Measurements from ENCODE around the gene NDFIP2.

Gene NDFIP2

GRCh38 chr13:79462895-79463294 lies 18.1 kb upstream of the NDFIP2 start:
- DNase-seq = no peak

GRCh38 chr13:79463604-79464003 lies 17.4 kb upstream of the NDFIP2 start:
- DNase-seq = no peak

GRCh38 chr13:79466872-79467271 lies 14.1 kb upstream of the NDFIP2 start:
- DNase-seq = no peak

- DNase-seq = no peak
These were observed 12.6 kb upstream of the NDFIP2 start for GRCh38 chr13:79468402-79468801.

DNA sequence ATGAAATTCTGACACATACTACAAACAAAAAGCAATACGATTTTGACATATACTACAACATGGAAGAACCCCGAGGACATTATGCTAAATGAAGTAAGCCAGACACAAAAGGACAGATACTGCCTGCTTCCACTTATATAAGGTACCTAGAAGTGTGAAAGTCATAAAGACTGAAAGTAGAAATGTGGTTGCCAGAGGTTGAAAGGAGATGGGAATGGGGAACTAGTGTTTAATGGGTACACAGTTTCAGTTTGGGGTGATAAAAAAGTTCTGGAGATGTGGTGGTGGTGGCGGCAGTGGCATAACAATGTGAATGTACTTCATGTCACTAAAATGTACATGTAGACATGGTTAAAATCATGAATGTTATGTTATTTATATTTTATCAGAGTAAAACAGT lies 12.1 kb upstream of the NDFIP2 start:
- DNase-seq = no peak

DNA sequence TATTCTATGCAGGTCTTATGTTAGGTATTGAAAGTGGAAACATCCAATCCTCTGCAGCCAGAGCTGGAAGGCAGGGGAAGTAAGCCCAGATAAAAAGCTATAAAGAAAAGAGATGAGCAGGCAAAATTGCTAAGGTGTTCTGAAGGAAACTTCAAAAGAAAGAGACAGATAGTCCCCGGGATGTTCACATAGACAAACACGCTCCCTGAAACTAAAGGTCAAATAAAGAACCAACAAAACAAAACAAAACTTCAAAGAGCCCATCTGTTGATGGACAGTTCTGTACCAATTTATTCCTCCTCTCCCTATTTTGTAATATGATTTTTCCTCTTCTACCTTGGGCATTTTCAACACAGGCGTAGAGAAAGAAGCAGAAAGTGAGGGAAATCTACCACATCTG lies 11.3 kb upstream of the NDFIP2 start:
- DNase-seq = no peak

- DNase-seq = no peak
These were observed 10.3 kb upstream of the NDFIP2 start for GRCh38 chr13:79470666-79471065.

DNA sequence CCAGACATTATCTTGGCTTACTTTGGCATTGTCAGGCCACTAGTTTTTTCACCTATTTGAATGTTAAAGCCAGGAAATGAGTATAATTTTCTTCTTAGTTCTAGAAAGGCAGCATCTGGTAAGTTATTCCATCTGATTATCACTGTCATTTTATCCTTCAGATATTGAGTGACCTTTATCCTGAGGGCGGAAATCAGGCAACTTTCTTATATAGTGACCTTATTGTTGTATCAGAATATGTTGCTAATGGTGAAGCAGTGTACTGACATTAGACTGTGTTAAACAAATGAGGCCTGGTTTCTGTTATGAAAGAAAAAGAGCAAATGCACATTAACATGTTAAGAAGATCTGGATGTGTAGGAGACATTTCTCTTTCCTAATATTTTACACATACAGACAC lies 5.4 kb upstream of the NDFIP2 start:
- no peak for DNase-seq

DNA sequence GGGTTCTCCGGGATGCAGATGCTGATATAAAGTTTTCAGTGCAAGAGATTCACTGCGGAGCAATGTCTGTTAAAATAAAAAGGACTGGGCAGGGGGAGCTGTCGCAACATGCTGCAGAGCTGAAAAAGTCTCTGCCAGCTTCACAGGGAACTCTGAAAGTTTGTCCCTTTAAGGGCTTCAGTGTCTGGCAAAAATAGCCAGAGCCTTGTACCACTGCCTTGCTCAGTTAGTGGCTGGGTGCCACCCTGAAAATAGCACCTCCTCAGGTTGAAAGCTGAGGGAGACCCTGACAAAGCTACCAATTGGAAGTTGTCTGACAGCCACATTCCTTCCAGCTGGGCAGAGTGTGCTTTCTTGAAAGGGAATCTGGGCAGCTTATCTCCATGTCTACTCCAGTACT lies 3.0 kb upstream of the NDFIP2 start:
- DNase-seq = no peak

- no peak for DNase-seq
These were observed 1.1 kb upstream of the NDFIP2 start for GRCh38 chr13:79479882-79480281.

DNA sequence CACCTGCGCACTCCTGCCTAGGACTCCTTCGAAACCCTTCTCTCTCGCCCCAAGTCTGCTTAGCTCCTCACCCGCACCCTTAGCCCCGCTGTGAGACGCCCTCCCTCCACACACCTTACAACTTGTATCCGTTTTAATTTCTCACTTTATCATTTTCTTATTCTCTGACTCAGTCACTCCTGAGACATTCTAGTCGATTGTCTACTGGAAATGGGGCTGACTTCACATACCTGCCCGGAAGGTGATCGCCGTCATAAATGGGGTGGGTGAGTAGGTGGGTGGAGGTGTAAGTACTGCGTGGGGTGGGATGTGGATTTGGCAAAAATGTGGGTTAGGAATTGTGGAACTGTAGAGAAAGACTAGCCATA lies 714 bp downstream of the NDFIP2 start:
- DNase-seq = no peak

DNA sequence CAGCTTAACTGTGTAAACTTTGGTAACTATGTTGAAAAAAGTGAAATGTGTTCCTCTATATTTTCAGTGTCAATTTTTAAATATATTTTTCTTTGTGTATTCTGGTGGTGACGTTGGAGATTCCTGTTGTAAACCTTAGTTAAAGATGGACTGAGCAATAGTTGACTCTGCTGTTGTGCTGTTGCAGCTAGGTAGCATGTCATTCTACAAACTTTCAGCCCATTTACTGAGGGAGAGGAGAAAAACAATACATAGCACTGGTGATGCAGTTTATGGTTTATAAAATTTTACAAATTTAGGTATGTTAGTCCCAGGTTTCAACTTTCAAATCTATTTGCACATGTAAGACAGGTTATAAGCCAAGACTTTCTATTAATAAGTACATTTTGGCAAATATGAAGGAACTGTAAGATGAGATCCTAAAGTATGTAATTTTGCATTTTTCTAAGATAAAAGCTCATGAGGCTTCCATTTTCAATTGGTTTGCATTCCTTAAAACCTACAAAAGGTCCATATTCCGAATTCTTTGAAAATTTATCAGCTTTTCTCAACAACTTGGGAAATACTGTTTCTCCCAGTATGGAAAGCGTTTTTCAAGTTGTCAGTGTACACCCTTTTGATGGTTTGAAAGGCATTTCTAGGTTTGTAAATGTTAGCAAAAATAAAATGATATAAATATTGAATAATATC lies 1.5 kb downstream of the NDFIP2 start:
- no peak for DNase-seq

DNA sequence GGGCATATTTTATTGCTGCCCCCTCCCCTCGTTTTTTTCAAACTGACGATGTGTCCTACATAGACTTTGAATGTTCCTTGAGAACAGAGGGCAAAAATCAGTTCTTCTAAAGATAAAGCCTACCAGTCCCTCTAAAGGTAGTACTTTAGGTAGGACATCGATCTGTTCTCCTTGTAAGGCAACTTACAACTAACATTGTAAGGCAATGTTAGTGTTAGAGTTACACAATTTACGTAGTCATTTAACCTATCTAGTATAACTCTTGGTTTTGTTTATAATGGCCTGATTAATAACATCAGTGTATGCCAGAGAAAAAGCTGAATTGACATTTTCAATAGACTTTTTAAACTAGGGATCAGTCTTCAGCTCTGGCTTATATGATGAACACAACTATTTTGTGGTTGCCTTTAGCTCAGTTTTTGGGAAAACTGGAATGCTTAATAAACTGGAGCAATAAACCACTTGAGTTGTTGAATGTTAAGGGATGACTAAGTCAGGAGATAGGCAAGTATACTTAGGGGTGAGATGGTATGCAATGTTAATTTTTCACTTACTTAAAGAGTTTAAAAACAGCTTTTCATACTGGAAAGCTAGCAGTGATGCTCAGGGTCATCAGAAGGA lies 2.2 kb downstream of the NDFIP2 start:
- no peak for DNase-seq

- DNase-seq = no peak
These were observed 4.3 kb downstream of the NDFIP2 start for GRCh38 chr13:79485014-79485811.

GRCh38 chr13:79486433-79487188 lies 5.7 kb downstream of the NDFIP2 start:
- DNase-seq = no peak

DNA sequence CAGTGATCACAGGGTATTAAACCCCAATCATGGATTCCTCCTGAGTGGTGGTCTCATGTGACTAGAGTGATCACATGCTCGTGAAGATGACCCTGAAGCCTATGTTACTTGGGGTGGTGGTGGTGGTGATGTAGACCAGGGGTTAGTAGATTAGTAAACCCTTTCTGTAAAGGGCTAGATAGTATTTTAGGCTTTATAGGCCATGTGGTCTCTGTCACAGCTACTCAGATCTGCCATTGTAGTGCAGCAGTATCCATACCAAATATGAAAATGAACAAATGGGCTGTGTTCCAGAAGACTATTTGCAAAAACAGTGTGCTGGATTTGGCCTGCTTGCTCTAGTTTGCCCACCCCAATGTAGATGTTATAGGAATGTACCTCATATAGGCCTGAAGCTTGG lies 9.4 kb downstream of the NDFIP2 start:
- DNase-seq = no peak

DNA sequence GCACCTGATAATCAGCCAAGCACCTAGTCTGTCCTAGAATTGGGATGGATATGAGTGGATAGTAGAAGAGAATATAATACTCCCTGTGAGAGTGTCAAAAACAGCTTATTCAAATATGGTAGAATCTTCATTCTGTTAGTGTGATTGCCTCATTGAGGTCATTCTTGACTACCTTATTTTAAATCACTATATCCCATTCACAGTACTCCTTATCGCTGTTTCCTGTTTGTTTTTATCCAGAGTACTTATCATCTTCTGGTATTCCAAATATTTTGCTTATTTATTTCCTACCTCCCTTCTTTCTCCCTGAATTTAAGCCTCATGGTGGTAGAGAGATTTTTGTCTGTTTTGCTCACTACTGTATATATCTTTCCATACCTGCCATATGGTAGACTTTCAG lies 9.9 kb downstream of the NDFIP2 start:
- DNase-seq = no peak

DNA sequence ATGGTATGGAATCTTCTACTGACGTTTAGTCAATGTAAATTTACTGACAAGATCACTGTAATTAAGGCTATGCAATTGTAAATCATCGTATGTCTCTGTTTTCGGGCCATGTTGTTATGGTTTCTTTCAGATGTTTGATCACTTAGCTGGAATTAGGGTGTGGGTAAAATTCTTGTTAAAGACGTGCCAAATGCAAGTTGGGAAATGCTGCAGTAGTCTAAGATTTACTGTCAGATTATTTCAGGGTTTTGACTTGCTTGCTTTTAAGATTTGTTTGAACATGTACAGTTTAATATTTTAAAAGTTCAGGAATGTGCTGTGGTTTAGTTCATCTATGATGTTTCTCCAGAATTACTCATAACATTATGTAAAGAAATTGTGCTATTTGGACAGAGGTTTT lies 10.8 kb downstream of the NDFIP2 start:
- no peak for DNase-seq

DNA sequence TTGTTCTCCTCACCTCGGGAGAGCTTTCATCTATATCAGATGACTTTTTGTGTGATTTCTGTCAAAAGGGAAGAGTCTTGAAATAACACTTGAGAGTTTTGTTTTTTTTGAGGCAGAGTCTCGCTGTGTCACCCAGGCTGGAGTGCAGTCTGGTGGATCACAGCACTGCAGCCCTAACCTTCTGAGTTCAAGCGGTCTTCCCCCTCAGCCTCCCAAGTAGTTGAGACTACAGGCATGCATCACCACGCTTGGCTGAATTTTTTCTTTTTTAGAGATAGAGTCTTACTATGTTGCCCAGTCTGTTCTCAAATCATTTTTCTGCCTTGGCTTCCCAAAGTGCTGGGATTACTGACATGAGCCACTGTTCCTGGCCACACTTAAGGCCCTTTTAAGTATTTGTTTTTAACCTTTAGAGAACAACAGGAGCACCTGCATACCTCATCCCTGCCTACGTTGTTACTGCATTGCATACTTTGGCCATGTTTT lies 11.4 kb downstream of the NDFIP2 start:
- DNase-seq = no peak

DNA sequence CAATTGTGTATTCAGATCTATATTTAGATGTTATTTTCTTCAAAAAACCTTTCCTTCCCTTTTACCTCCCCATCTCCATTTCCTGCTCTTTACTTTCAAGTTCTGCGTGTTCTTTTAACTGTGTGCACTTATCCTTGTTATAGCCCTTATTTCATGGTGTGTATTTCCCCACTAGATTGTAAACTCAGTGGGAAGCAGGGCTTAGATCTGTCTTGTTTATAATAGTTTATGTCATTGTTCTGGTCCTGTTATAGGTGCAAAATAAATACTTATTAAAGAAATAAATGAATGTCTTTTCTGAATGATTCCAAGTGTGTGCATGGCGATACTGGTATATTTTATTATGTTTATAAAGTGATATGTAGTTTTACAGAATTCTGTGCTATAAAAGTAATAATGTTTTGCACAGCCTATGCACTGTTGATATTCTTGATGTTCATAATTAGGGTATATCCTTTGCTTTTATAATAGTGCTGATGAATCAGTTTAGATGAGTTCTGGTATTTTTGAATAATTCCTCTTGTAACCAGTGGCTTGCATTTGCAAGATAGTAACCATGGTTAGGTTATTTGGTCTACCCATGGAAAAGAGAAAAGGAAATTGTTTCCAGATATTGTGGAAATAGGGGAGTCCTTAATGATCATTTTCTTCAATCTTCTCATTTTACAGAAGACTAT lies 12.1 kb downstream of the NDFIP2 start:
- no peak for DNase-seq

GRCh38 chr13:79496188-79496587 lies 15.2 kb downstream of the NDFIP2 start:
- no peak for DNase-seq

- no peak for DNase-seq
These were observed 16.1 kb downstream of the NDFIP2 start for GRCh38 chr13:79497064-79497463.

DNA sequence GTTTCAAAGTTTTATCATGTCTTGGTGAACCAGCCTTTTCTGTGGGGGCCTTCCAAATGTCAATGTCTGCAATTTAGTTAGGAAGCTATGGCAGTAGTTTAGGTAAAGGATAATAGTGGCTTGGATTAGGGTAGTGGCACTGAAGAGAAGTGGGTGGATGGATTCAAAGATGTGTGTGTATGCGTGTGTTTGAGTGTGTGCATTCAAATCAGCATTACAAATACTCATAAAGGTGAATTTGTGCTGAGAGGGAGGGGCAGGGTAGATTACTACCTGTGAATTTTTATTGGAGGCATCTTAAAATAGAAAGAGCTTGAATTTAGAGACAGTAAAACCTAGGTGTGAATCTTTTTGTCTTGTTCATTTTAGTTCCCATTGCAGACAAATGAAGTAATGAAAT lies 16.9 kb downstream of the NDFIP2 start:
- DNase-seq = no peak
